Nucleus accumbens (tissue), 56 donors: ENCODE results near the gene AVPI1.

Experiments used
- DNase-seq, 56 donors: peaks; one replicate each; lab custom pipeline; 2025; lab: John Stamatoyannopoulos, UW

The AVPI1 gene, protein sequence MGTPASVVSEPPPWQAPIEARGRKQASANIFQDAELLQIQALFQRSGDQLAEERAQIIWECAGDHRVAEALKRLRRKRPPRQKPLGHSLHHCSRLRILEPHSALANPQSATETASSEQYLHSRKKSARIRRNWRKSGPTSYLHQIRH

DNA sequence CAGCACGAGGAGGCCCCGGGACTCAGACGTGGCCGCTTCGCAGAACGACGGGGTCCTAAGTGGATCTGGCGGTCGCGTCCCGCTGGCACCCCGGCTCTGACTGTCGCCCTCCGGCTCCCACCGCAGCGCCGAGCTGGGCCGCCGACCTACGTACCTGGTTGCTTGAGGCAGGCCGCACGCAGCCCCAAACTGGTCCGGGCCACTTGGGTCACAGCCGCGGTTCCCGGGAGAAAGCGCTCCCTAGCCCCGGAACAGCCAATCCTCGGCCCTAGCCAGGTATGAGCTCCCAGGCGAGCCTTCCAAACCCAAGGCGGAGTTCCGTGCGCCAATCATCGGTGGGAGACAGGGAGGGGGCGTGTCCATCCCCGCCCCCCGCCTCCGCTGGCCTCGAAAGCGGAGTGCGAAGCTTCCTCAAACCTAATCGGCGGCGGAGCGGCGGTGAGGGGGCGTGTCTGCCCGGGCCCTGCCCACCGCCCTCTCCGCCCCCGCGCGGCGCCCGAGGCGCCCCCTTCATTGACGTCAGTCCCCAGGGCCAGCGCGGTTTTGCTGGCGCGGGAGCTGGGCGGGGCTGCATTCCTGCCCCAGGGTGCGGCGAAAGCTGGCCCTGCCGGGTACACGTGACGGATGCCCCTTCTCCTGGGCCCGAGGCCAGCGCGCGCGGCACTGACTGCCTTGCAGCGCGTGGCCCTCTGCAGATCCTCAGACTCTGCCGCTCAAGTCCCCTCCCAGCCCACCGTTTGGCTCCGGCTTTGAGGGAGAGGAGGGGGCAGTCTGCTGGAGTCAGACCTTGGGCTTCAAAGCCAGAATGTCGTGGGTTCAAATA, at the start of gene AVPI1:
Gene AVPI1 (minus strand): TSS at position 280 of the 823 bp plus-strand sequence. CDS start 7,336 bp downstream, outside the sequence.
- peak; percentile 56 to 97 (median 89) for DNase-seq

DNA sequence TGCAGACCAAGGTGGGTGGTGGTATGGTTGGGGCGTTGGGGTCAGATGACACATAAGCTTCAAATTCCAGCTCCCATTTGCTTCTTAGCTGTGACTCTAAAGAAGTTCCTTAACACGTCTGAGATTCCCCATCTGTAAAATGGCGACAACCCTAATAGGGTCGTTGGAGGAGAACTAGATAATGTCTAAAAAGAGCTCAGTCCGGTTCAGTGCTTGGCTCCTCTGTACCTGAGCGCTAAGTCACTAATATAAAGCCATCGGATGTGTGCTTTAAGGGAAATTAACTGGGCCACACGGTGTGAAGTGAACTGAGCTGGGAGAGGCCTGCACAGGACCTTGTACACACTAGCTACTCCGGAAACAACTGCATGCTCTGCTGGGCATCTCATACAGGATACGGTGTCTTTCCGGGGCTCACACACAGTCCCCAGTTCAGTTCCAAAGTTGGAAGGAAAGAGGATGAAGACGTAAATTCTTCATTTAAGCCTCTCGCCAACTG, 49.4 kb upstream of the AVPI1 start:
- no peak for DNase-seq

GRCh38 chr10:97734021-97734420, 47.0 kb upstream of the AVPI1 start:
- DNase-seq: no peak

DNA sequence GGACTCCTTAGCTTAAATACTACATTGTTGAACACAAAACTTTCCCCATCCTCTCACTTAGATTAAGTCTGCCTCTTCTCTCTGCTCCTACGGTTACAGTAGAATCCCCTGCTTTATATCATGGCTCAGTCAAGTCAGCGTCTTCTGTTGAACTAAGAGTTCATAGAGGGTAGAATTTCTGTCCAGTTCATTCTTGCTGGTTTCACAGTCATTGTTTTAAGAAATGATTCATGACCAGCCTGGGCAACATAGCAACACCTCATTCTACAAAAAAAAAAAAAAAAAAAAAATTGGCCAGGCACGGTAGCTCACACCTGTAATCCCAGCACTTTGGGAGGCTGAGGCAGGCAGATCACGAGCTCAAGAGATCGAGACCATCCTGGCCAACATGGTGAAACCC, 46.2 kb upstream of the AVPI1 start:
- DNase-seq: no peak

DNA sequence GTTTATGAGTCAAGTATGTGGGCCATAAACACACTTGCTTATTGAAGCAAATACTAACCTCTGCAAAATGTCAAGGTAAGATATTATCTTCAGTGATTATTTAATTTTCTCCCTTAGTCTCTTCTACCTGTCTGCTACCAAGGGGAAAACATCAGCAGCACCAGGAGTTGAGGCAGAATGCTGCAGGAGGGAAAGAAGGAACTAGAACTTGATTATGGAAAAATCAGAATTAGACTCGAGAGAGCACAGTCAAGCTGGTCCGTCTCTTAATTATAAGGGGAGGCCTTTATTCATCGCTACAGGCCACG, 45.0 kb upstream of the AVPI1 start:
- no peak for DNase-seq

GRCh38 chr10:97731346-97732051, 44.5 kb upstream of the AVPI1 start:
- peak in 45 of 56 donors; percentile 10 to 85 (median 53) for DNase-seq

DNA sequence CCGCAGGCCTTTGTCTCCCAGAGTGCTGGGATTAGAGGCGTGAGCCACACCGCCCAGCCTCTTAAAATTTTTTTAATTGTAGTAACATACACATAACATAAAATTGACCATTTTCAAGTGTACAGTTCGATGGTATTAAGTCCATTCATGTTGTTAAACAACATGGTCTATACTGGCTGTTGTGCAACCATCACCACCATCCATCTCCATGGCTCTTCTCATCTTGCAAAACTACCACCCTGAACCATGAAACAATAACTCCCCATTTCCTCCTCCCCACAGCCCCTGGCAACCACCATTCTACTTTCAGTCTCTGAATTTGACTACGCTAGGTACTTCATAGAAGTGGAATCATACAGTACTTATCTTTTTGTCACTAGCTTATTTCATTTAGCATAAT, 42.0 kb upstream of the AVPI1 start:
- no peak for DNase-seq

DNA sequence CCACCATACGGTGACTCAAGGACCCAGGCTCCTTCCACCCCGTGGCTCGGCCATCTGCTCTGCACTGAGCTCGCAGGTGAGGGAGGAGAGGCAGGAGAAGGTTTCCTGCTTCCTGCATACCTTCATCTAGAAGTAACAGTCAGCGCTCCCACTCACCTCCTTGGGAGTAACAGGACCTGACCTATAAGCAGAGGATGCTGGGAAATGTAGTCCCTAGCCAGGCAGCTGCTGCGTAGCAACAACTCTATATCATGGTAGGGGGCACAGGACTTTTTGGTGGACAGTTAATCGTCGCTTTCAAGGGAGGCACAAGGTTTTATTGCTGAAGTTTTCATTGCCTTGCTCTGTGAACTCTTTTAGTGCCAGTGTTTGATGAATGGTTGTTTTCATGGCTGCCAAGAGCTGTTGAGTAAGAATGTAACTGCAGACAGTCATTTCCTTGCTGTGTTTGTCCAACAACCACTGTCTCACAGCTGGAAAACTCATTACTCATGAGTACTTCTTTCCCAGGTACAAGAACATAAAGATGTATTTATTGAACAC, 39.7 kb upstream of the AVPI1 start:
- DNase-seq: peak in 1 of 56 donors; percentile 7

GRCh38 chr10:97724341-97724941, 37.4 kb upstream of the AVPI1 start:
- DNase-seq: no peak

DNA sequence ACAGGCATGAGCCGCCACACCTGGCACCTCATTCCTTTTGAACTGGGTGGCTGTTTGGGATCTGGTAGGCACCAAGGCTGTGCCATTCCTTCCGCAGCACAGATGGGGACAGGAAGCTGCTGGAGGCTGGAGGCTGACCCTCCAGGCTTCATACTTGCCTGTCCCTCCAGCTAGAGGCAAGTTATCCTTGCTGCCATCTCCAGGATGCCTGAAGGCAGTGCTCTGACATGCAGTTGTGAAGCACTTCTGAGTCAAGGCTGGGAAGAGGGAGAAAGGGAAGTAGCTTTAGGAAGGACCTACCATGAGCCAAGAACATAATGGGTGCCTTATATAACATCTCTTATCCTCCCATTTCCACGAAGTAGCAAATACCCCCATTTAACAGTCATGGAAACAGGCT, 36.0 kb upstream of the AVPI1 start:
- DNase-seq: no peak

DNA sequence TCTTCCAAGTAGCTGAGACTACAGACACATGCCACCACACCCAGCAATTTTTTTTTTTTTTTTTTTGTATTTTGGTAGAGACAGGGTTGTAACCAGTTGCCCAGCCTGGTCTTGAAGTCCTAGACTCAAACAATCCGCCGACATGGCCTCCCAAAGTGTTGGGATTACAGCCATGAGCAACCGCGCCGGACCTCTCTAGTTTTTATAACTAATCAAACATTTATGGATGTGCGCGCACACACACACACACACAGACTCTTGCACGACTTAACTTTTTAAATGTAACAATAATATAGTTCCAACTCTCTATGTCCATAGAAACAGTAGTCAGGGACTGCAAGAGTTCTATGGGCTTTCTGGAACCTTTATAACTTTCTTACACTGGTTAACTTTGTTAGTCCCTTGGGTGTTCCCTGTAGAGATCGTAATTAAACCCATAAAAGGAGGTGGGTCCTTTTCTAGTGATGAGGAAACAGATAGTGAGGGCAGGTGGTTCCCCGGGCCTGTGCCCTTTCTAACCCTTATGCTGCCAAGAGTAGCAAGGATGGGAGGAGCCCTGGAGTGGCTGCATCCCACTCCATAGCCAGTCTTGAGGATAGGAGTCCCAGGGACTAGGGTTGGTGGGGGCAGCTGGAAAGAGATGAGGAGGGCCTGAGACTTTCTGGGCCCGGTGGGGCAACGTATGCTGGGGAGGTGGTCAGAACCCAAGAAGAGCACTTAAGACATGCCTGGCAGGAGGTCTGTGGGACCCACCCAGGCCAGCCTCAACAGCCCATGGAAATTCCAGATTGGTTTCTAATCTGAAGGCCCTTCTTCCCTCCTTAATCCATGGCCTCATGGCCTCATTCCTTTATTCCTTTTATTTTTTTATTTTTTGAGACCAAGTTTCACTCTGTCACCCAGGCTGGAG, 35.1 kb upstream of the AVPI1 start:
- DNase-seq: no peak

DNA sequence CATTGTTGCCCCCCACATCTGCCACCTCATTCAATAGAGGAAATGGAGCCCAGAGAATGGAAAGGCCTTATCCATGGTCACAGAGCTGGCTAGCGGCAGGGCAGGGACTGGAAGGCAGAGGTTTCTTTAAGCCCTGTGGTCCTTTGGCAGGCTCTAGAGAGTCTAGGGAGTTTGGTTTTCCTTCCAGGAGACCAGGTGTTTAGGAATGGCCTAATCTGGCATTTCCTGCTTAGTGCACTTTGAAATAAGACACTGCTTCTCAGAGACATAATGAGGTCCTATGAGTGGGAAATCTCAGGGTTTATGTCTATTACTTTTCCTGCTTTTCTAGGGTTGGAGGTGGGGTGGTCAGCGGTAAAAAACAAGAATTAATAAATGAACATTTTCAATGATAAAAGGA, 32.6 kb upstream of the AVPI1 start:
- no peak for DNase-seq

GRCh38 chr10:97718659-97719142, 31.7 kb upstream of the AVPI1 start:
- peak in 29 of 56 donors; percentile 11 to 74 (median 32) for DNase-seq

- DNase-seq: peak in 47 of 56 donors; percentile 12 to 76 (median 43)
Observed at GRCh38 chr10:97718178-97718577, 31.1 kb upstream of the AVPI1 start.

- no peak for DNase-seq
Observed at GRCh38 chr10:97717627-97718026, 30.6 kb upstream of the AVPI1 start.

GRCh38 chr10:97715259-97715874, 28.3 kb upstream of the AVPI1 start:
- no peak for DNase-seq

DNA sequence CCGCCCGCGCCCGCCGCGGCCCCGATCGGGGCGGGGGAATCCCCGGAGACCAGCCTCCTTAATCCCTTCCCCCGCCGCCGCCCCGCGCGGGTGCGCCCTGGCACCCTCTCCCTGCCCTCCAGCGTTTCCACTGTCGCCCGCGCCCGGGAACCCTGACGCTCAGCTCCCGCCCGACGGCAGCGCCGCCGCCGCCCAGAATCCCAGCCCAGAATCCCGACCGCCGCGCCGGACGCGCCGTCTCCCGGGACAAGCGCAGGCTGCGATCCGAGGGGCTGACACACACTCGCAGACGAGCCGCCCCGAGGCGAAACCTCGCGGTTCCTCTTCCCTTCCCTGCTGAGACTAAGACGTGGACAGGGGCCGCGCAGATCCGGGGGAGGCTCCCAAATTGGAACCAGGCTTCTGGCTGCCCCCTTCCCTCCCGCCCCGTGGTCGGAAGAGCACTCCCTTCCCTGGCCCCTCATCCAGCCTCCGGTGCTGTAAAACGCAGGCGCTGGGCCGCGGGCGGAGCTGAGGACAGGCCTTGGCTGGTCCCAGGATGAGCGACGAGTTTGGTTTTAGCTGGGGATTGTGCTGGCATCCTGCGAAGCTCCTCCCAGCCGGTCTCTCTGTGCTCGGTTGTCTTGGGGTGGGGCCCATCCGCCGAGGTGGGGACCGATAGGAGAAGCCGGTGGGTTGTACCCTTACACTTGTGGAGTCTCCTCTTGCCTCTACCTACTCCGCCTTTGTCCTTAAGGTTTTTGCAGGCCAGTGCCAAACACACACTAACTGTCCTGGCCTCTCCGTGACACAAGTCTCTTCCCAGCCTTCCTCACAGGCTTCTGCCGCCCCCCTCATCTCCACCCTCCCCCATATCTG, 27.6 kb upstream of the AVPI1 start:
- DNase-seq: peak in 34 of 56 donors; percentile 7 to 74 (median 42)

DNA sequence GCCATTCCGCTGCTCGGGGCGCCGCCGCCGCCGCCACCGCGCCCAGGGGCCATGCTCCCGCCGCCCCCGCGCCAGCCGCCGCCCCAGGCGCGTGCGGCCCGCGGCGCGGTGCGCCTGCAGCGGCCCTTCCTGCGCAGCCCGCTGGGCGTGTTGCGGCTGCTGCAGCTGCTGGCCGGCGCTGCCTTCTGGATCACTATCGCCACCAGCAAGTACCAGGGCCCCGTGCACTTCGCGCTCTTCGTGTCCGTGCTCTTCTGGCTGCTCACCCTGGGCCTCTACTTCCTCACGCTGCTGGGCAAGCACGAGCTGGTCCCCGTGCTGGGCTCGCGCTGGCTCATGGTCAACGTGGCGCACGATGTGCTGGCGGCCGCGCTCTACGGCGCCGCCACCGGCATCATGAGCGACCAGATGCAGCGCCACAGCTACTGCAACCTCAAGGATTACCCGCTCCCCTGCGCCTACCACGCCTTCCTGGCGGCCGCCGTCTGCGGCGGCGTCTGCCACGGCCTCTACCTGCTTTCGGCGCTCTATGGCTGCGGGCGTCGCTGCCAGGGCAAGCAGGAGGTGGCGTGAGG, 26.9 kb upstream of the AVPI1 start:
- peak in 47 of 56 donors; percentile 11 to 76 (median 50) for DNase-seq
